Central memory CD8-positive, alpha-beta T cell (primary cell): ENCODE results near the gene KLHDC7B.

ENCODE experiments used
- ATAC-seq: fragments of 150-1000 bp; cut with Tn5 transposase; replicated peaks from 2 replicates; pipeline ENCODE4 v1.10.0; 2022; ENCODE audit warnings: mild to moderate bottlenecking, moderate FRiP score, moderate number of reproducible peaks; ENCODE audit not compliant: poor library complexity, severe bottlenecking; ENCODE audit errors: extremely low read depth
- DNase-seq, 2 donors: peaks; one replicate each; pipeline ENCODE4 v3.0.0; 2021; ENCODE audit warnings: low spot score in 2 of 2
- H3K27ac Mint-ChIP-seq: one replicate; pipeline ENCODE4 v1.8.0; 2022; ENCODE audit warnings: low read depth, mild to moderate bottlenecking, moderate library complexity, mixed read lengths
- H3K27me3 Mint-ChIP-seq: one replicate; pipeline ENCODE4 v1.8.0; 2022; ENCODE audit warnings: mixed read lengths
- H3K36me3 Mint-ChIP-seq: one replicate; pipeline ENCODE4 v1.8.0; 2022; ENCODE audit warnings: mild to moderate bottlenecking, moderate library complexity, mixed read lengths; ENCODE audit not compliant: insufficient read depth
- H3K4me1 Mint-ChIP-seq: one replicate; pipeline ENCODE4 v1.8.0; 2022; ENCODE audit warnings: mixed read lengths
- H3K4me3 Mint-ChIP-seq: one replicate; pipeline ENCODE4 v1.8.0; 2022; ENCODE audit warnings: mild to moderate bottlenecking, moderate library complexity, mixed read lengths
- H3K9me3 Mint-ChIP-seq: one replicate; pipeline ENCODE4 v1.8.0; 2022; ENCODE audit warnings: mixed read lengths

The KLHDC7B gene

DNA sequence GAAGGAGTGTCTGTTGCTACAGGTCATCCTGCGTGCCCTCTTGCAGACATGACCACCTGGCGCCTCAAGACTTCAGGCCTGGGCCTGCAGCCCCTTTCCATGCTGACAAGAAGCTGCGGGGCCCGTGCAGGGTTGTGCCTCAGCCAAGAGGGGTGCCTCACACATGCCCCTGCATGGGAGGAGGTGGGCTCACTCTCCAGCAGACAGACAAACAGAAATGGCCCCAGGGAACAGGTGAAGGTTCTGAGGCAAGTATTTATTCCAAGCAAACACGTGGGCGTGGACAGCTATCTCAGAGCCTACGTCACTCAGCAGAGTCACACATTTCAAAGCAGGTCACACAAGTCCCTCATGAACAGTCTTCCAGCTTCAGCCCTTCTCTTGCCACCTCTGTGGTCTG is 22.9 kb downstream of the KLHDC7B start:
- Mint-ChIP-seq H3K27me3 (no peaks in the 10 kb centered on the region), H3K4me1 (peaks cover under 1% of the 10 kb centered on the region), H3K27ac (no peak overlapping the region), H3K36me3 (peaks cover 6% of the 10 kb centered on the region), H3K4me3 (no peak overlapping the region), H3K9me3 (no peaks in the 10 kb centered on the region)
- no peak for ATAC-seq
- DNase-seq: no peak

DNA sequence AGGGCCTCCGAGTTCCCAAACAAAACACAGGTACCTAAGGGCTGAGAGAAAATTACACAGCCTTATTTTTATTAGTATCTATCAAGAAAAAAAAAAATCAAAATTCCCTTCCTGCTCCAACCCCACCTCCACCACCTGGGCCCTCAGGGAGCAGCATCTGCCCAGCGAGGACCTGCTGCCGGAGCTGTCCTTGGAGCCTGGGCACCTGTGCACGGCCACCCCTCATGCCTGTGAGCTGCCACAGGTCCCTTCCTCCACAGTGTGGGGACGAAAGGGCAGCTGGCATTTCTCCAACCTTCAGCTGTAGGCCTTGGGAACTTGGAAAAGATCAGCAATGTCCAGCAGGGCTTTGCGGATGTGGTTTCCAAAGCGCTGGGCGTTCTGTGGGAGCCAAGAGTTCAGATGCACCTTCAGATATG is 23.4 kb downstream of the KLHDC7B start:
- ATAC-seq: no peak
- H3K36me3 Mint-ChIP-seq: peaks cover 6% of the 10 kb centered on the region
- no peak overlapping the region for H3K4me3 Mint-ChIP-seq
- no peaks in the 10 kb centered on the region for H3K4me1 Mint-ChIP-seq
- H3K9me3 Mint-ChIP-seq: no peaks in the 10 kb centered on the region
- no peaks in the 10 kb centered on the region for H3K27me3 Mint-ChIP-seq
- DNase-seq: no peak
- no peak overlapping the region for H3K27ac Mint-ChIP-seq

DNA sequence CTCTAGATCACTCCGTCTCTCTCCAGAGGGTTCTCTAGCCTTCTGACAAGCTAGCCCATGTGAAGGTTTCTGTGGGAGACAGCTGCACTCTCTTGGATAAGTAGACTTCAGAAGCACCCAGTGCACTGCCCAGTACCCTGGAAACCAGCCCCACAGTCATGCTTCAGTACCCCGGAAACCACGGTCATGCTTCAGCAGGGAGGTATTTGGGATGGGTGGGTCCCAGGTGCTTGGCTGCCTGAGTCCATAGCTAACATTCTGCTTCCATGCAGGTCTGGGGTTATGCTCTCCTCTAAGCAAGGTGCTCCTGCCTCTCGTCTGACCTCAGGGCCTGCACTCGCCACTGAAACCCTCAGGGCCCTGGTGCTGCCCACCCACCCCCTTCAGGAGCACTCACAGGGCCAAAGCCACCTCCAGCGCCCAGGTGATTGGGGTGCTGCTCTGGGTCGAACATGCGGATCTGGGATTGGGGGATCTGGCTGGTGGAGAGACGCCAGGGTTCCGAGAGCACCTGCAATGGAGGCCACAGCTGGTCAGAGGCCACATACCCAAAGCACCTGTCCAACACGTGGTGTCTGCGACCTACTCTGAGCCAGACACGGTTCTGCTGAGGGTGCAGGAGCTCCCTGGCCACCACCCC is 24.3 kb downstream of the KLHDC7B start:
- Mint-ChIP-seq H3K4me3 (no peak overlapping the region), H3K4me1 (no peaks in the 10 kb centered on the region), H3K9me3 (no peaks in the 10 kb centered on the region), H3K27ac (no peak overlapping the region), H3K27me3 (no peaks in the 10 kb centered on the region), H3K36me3 (peaks cover 9% of the 10 kb centered on the region)
- ATAC-seq (no peak), DNase-seq (no peak)

DNA sequence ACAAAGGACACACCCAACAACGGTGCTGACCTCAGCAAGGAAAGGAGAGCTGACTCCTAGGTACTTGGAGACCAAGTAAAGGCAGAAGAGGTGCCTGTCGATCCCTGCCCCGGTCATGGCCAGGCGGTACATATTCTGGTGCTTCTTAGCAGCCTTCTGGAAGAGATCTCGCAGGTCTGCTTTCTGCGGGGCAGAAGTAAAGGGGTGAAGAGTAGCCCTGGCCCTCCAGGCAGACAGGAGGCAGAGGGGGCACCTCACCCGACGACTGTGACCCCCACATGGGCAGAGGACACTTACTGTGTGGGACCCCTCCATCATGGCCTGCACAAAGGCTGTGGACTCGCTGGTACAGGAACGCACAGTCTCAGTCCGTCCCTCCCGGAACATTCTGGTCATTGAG is 25.2 kb downstream of the KLHDC7B start:
- no peaks in the 10 kb centered on the region for H3K9me3 Mint-ChIP-seq
- DNase-seq (no peak), ATAC-seq (no peak)
- H3K4me3 Mint-ChIP-seq: no peak overlapping the region
- H3K4me1 Mint-ChIP-seq: no peaks in the 10 kb centered on the region
- H3K36me3 Mint-ChIP-seq: peaks cover 9% of the 10 kb centered on the region
- no peak overlapping the region for H3K27ac Mint-ChIP-seq
- no peaks in the 10 kb centered on the region for H3K27me3 Mint-ChIP-seq

DNA sequence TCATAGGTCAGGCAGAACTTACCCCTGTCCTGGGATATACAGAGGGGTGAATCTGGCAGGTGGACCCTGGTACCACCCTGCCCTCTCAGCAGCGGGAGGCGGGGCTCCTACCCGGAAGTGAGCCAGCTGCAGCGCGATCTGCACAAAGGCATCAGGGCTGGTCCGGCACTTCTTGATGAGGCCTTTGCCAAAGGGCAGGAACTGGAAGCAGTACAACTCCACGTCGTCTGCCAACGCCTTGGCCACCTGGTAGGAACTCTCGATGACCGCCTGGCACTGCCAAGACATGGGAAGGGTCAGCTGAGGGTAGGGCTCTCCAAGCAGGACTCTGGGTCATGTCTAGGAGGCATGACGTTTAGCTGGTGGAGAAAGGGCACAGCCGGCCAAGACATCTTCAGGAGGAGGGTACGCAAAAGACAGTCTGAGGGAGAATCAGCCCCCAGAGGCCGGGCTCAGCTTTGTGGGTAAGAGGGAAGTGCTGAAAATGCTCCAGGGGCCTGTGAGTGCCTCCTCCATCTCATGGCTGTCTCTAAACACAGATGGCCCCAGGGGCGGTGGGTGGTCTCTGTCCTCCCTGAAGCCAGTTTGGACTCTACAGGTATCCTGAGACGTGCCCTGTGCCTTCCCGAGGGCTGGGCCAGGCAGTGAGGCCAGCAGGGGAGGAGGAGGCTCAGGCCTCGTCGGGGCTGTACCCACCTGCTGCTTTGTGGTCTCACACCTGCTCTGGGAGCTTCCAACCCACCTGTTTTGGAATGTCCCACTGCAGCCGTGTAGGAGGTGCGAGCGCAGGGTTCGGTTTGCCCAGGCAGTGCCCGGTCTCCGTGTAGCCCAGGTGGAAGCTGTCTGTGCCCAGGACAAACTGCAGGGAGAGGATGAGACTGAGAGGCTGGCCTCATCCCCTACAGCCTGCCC is 25.8 kb downstream of the KLHDC7B start:
- Mint-ChIP-seq H3K9me3 (no peaks in the 10 kb centered on the region), H3K4me1 (no peaks in the 10 kb centered on the region), H3K27ac (no peak overlapping the region), H3K27me3 (no peaks in the 10 kb centered on the region), H3K36me3 (peaks cover 9% of the 10 kb centered on the region), H3K4me3 (no peak overlapping the region)
- ATAC-seq (no peak), DNase-seq (no peak)

DNA sequence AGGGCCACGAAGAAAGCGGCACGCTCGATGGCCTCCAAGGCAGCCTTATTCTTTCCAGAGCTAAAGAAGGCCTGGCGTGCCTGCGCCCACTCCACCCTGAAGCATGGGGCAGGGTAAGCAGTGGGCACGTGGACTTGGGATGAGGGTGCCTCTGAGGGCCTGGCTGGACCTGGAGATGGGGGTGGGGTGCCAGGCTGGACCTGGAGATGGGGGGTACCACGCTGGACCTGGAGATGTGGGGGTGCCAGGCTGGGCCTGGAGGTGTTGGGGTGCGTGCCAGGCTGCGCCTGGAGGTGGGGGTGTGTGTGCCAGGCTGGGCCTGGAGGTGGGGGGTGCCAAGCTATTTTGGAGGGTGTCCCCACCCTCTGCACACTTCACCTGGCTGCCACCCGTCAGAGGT is 27.3 kb downstream of the KLHDC7B start:
- no peaks in the 10 kb centered on the region for H3K27me3 Mint-ChIP-seq
- DNase-seq (no peak), ATAC-seq (no peak)
- H3K4me3 Mint-ChIP-seq: no peak overlapping the region
- H3K36me3 Mint-ChIP-seq: peaks cover 11% of the 10 kb centered on the region
- no peaks in the 10 kb centered on the region for H3K4me1 Mint-ChIP-seq
- no peaks in the 10 kb centered on the region for H3K9me3 Mint-ChIP-seq
- no peak overlapping the region for H3K27ac Mint-ChIP-seq

DNA sequence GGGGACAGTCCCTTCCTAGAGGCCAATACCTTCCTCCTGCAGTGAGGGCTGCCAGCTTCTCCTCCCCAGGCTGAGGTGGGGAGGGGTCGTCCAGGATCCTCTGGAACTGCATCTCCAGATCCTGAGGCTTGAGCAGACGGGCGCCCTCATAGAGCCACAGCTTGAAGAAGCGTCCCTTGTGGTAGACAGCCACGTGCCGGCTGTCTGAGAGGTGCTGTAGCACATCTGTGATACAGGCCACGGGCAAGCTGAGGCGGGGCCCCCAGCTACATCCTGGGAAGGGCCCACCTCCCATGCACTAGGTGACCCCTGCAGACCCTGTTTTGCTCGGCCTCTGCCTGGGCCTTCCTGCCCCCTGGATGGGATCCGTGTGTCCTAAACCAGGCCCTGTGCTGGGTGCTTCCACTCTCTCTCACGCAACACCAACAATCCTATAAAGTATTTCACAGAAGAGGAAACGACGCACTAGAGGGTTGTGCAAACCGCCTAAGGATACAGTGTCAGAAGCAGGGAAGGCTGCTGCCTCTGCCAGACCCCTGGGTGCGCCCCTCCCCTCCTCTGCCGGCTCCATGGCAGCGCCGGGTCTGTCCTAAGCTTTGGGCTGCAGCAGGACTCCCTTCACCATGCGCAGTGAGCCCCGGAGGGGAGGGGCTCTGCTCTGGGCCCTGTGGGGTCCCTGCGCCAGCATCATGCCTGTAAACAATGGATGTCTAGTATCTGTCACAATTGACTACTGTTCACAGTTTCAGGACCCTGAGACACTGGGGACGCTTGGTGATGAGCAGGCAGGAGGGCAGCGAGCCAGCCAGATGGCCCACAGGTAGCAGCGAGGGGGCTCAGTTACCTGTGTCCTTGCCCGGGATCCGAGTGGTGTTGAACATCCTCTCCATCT is 28.0 kb downstream of the KLHDC7B start:
- Mint-ChIP-seq H3K9me3 (no peaks in the 10 kb centered on the region), H3K27me3 (no peaks in the 10 kb centered on the region), H3K36me3 (peaks cover 10% of the 10 kb centered on the region), H3K4me3 (no peak overlapping the region), H3K4me1 (no peaks in the 10 kb centered on the region), H3K27ac (no peak overlapping the region)
- no peak for ATAC-seq
- no peak for DNase-seq

DNA sequence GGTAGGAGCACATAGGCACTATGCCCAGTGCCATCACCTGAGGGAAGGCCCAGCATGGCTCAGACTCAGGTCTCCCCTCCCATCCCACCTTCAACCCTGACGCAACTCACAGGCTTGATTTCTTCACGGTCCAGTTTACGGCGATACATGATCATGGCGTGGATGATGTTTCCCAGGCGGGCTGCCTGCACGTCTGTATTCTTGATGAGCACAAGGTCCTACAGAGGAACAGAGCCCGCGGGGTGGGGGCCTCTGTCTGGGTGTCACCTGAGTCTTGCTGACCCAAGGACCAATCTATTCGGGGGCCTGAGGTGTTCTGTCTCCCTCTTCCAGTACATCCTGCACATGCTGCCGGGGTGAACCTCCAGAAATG is 28.7 kb downstream of the KLHDC7B start:
- Mint-ChIP-seq H3K4me1 (no peaks in the 10 kb centered on the region), H3K9me3 (no peaks in the 10 kb centered on the region), H3K36me3 (peaks cover 10% of the 10 kb centered on the region), H3K4me3 (no peak overlapping the region), H3K27me3 (no peaks in the 10 kb centered on the region), H3K27ac (no peak overlapping the region)
- no peak for DNase-seq
- no peak for ATAC-seq

DNA sequence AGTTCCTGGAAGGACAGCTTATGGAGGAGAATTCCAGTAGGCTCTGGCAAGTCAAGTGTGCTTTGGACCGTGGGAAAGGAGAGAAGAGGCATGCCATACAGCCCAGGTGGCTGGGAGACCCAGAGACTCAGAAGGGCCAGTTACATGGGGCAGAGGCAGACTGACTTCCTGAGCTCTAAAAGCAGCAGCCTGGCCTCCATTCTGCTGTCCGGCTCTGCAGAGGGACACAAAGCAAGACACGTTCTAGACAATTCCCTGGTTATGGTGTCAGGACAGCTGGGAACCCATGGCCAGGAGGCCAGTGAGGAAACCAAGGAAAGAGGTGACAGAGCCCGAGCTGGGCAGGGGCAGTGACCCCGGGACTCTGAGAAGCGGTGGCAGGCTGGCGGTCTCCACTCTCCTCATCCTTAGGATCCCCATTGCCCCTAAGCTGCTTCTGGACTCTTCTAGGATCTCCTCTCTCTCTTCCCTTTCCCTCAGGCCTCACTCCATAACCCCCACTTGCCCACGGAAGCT is 29.8 kb downstream of the KLHDC7B start:
- Mint-ChIP-seq H3K27ac (no peak overlapping the region), H3K27me3 (no peaks in the 10 kb centered on the region), H3K4me1 (peaks cover 8% of the 10 kb centered on the region), H3K36me3 (peaks cover 10% of the 10 kb centered on the region), H3K4me3 (no peak overlapping the region), H3K9me3 (no peaks in the 10 kb centered on the region)
- no peak for DNase-seq
- ATAC-seq: no peak

DNA sequence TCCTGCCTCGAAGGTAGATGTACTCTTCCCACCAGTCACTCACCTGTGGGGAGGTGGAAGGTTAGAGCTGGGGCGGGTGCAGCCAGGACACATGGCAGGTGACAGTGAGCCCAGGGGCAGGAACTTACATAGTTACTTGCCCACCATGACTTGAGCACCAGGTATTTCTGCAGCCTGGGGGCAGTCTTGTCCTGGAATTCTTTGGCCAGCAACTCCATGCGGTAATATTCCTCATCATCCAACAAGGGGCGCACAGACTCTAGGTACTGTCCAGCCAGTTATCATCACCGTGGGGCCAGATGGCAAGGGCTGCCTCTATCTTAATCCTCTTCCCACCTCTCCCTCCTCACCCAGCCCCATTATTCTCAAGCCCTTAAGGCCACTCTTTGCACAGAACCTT is 30.4 kb downstream of the KLHDC7B start:
- no peak for ATAC-seq
- DNase-seq: no peak
- Mint-ChIP-seq H3K9me3 (no peaks in the 10 kb centered on the region), H3K27ac (no peak overlapping the region), H3K36me3 (peaks cover 9% of the 10 kb centered on the region), H3K27me3 (no peaks in the 10 kb centered on the region), H3K4me3 (no peak overlapping the region), H3K4me1 (peaks cover 8% of the 10 kb centered on the region)

DNA sequence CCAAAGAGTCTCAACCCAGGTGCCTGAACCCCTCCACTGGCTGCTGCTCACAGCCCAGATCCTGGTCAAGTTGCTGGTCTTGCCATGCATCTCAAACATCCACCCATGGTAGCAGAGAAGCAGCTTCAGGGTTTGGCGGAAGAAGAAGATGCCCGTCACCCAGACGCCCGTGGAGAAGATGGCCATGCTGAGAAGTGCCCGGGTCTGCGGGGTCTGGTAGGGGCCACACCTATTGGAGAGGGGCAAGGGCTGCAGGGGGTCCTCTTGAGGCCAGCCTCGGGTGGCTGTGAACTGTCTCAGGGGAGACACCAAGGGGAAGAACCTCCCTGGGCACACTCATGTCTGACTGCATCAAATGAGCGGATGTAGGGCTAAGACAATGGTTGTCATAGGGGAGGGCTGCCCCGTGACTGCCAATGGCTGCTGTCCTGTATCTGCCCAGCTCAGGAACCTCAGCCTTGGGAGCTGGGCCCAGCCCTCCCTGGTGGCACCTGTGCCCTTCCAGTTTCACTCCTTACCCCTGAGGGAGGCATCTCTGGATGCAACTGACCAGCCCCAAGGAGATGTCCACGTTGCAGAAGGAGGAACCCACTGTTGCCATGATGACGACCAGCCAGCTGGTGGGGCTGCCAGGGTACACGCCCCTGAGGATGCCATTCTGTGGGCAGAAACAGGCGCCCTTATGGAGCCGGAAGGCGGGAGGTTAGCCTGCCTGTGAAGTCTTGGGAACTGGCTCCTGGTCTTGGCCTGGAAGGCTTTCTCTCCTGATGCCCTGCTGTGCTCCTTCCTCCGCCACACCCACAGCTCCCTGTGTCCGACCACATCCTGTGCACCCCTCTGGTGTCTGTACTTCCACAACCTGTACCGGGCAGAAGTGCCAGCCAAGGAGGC is 31.4 kb downstream of the KLHDC7B start:
- no peak for ATAC-seq
- no peak overlapping the region for H3K4me3 Mint-ChIP-seq
- H3K4me1 Mint-ChIP-seq: peaks cover 8% of the 10 kb centered on the region
- peaks cover 9% of the 10 kb centered on the region for H3K36me3 Mint-ChIP-seq
- no peaks in the 10 kb centered on the region for H3K27me3 Mint-ChIP-seq
- H3K27ac Mint-ChIP-seq: no peak overlapping the region
- no peaks in the 10 kb centered on the region for H3K9me3 Mint-ChIP-seq
- no peak for DNase-seq

DNA sequence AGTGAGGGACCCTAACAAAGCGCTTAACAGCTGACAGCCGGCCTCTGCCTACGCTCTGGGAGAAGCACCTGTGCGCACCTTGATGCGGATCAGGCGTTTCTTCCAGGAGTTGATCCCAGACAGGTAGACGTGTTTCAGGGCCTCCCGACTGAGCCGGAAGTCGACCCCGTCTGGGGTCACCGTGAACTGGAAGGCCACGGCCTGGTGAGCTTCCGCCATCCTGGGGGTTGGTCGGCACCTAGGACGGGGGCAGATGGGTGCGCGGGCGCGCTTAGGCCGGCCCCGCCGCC is 31.9 kb downstream of the KLHDC7B start:
- Mint-ChIP-seq H3K27me3 (no peaks in the 10 kb centered on the region), H3K27ac (no peak overlapping the region), H3K4me1 (peaks cover 8% of the 10 kb centered on the region), H3K4me3 (no peak overlapping the region), H3K9me3 (no peaks in the 10 kb centered on the region), H3K36me3 (peaks cover 10% of the 10 kb centered on the region)
- DNase-seq: no peak
- no peak for ATAC-seq
